ENCODE results near the gene RAB35.

The RAB35 gene

DNA sequence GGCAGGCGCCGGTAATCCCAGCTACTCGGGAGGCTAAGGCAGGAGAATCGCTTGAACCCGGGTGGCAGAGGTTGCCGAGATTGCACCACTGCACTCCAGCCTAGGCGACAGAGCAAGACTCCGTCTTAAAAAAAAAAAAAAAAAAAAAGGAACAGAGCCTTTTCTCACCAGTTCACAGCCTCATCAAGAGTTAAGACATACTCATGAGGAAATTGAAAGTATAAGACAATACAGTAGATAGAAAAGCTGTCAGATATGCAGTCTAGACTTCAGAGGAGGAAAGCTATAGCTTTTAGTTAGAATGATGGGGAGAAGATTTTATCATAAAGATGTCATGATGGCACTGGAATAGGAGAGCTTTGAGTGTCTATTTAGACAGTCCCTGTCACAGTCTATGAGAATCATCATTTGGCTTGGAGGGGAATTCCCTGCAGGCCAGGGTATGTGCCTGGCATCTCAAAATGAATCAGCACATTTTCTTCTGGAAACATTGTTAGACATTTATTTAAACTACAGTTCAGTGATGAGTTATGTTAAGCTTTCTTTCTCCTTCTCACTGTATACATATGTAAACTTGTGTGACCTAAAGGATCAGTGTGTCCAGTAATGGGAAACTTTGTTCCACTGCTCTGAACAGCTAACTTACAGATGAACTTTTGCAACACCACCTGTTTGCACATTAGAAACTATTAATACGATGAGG, 2.9 kb upstream of the RAB35 start:
- in situ Hi-C loops (cut with MboI; ENCODE audit: low pct_unique_long_range_greater_than_20kb, low sequenced_read_pairs, unreplicated experiment), result no loop called here
- DNase-seq (ENCODE audit: low spot score), result no peak
- TF ChIP-seq, protein P1, sequence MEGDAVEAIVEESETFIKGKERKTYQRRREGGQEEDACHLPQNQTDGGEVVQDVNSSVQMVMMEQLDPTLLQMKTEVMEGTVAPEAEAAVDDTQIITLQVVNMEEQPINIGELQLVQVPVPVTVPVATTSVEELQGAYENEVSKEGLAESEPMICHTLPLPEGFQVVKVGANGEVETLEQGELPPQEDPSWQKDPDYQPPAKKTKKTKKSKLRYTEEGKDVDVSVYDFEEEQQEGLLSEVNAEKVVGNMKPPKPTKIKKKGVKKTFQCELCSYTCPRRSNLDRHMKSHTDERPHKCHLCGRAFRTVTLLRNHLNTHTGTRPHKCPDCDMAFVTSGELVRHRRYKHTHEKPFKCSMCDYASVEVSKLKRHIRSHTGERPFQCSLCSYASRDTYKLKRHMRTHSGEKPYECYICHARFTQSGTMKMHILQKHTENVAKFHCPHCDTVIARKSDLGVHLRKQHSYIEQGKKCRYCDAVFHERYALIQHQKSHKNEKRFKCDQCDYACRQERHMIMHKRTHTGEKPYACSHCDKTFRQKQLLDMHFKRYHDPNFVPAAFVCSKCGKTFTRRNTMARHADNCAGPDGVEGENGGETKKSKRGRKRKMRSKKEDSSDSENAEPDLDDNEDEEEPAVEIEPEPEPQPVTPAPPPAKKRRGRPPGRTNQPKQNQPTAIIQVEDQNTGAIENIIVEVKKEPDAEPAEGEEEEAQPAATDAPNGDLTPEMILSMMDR (IDR thresholded peaks at IDR 0.05; ENCODE audit: extremely low read depth, insufficient read depth, missing control alignments), result no peak

DNA sequence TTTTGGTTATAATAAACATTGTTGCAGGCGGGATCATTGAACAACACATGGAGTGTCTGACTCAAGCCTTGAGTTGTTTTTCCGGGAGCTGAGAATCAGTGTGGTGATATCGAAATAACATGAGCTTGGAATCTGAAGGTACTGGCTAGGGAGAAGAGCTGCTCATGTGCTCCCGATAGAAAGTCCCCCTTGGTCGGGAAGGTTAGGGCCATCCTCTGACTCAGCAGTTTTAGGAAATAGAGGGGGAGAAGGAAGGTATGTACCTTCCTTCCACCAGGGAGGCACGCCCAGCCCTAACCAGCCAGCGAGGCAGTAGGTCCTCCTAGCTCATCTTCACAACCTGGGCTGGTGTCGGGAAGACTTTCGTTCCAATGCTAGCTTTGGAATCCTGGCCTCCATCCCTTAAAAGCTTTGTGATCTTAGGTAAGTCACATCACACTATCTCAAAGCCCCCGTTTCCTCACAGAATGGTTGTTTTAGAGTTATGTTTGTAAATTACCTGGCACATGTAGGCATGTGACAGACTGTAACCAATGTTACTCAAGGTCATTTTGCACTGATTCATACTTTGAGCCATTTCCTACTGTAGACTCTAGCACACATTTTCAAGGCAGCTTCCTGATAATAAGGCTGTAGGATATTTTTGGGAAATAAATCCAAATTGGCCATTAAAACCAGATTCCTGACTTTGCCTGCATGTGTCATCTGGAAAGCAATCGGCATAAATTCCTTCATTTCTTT, 1.9 kb upstream of the RAB35 start:
- DNase-seq (ENCODE audit: low spot score), result no peak
- in situ Hi-C loops (cut with MboI; ENCODE audit: low pct_unique_long_range_greater_than_20kb, low sequenced_read_pairs, unreplicated experiment), result no loop called here
- TF ChIP-seq, protein P1 (IDR thresholded peaks at IDR 0.05; ENCODE audit: extremely low read depth, insufficient read depth, missing control alignments), result no peak

DNA sequence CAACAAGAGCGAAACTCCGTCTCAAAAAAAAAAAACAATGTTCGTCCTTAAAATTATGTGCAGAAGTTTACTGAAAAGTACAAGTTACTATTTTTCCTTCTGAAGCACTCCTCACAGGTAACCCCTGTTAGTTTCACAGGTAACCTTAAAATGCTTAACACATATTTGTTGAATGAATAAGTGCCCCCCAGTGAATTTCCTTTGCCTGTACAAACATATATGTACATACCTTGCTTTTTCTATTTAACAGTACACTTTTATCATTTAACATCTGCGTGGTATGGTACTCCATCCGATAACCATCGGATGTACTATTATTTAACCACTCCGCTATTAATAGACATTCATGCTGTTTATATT, 1.4 kb upstream of the RAB35 start:
- TF ChIP-seq, protein P1 (IDR thresholded peaks at IDR 0.05; ENCODE audit: extremely low read depth, insufficient read depth, missing control alignments), result no peak
- in situ Hi-C loops (cut with MboI; ENCODE audit: low pct_unique_long_range_greater_than_20kb, low sequenced_read_pairs, unreplicated experiment), result no loop called here
- no peak for DNase-seq (ENCODE audit: low spot score)

GRCh38 chr12:120116792-120117651, 469 bp upstream of the RAB35 start:
- TF ChIP-seq, protein P1 (IDR thresholded peaks at IDR 0.05; ENCODE audit: extremely low read depth, insufficient read depth, missing control alignments), result no peak
- in situ Hi-C loops (cut with MboI; ENCODE audit: low pct_unique_long_range_greater_than_20kb, low sequenced_read_pairs, unreplicated experiment), result no loop called here

GRCh38 chr12:120115692-120116440, 687 bp downstream of the RAB35 start:
- TF ChIP-seq, protein P1 (IDR thresholded peaks at IDR 0.05; ENCODE audit: extremely low read depth, insufficient read depth, missing control alignments), result no peak
- in situ Hi-C loops (cut with MboI; ENCODE audit: low pct_unique_long_range_greater_than_20kb, low sequenced_read_pairs, unreplicated experiment), result no loop called here
- no peak for DNase-seq (ENCODE audit: low spot score)

More at GRCh38 chr12:120116792-120117651, 469 bp upstream of the RAB35 start:
- peak; percentile 99 for DNase-seq (ENCODE audit: low spot score)

DNA sequence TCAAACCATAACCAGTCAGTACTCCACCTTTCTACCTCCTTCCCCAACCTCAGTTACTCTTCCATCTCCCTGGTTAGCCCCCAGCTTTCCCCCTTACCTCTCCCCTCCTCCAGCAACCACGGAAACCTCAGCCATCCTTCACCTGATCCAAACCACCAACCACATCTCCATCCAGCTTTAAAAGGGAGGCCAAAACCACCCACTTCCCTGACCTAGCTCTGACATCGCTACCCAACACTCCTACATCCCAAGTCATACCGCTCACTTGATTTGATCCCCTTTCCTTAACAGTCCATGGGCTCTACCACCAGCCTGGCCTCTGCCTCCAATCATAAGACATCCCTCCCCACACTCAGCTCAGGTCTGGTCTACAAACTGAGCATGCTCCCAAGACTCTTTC, 1.5 kb downstream of the RAB35 start:
- TF ChIP-seq, protein P1 (IDR thresholded peaks at IDR 0.05; ENCODE audit: extremely low read depth, insufficient read depth, missing control alignments), result no peak
- no peak for DNase-seq (ENCODE audit: low spot score)
- in situ Hi-C loops (cut with MboI; ENCODE audit: low pct_unique_long_range_greater_than_20kb, low sequenced_read_pairs, unreplicated experiment), result no loop called here

All from GM13977 (cell line).